HFF-Myc (cell line): Measurements from ENCODE around the gene KDELR1.
"Not testable (repeated sequence)": the region's sequence is repeated elsewhere in the genome, so short reads cannot be mapped to it uniquely, and the experiment has no call there.

ENCODE experiments used
- DNase-seq: peaks from one replicate; pipeline ENCODE4 v3.0.0-alpha.2; 2011; ENCODE audit warnings: low read depth; ENCODE audit errors: extremely low read depth
- H3K4me3 ChIP-seq: replicated peaks from 2 replicates; pipeline ENCODE4 v1.5.1; 2011; ENCODE audit warnings: low read depth, mild to moderate bottlenecking, control low read depth, low read length
- TF ChIP-seq, protein P1 (sequence below): IDR thresholded peaks from 2 replicates; pipeline ENCODE4 v1.5.1; 2012; ENCODE audit warnings: mild to moderate bottlenecking, low read depth, low read length, control low read depth; ENCODE audit errors: missing control alignments

The KDELR1 gene

DNA sequence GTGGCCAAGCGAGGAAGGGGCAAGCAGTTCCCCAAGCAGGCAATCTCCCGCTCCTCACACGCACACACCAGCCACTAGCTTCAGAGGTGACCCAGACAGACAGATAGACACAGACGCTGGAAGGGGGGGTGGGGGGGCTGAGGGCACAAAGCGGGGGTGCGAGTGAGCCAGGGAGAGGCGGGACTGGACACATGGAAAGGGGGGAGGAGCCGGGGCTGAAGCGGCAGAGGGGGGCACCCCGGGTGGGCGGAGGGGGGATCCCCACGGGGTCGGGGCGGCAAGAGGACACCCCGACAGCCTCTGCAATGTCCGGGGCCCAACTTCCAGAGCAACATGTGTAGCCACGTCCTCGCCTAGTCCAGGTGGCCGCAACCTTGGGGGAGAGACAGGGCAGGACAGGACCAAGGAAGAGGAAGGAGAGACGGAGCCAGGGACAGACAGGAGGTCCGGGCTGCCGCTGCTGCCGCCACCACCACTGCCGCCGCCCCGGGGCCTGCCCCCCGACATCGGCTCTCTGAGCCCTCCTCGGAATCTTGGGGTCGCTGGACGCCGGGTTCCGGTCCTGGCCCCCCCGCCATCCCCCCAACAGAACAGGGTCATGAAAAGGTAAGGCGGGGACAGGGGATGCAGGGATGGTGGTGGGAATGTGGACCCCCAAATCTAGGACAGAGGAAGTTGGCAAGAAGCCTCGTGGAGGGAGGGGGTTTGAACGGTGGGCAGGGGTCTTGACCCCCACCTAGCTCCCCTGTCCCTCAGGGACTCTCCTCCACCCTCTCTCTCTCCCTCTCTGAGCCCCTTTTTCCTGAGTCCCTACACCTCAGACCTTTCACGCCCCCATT, 3.2 kb upstream of the KDELR1 start:
- TF ChIP-seq, protein P1, sequence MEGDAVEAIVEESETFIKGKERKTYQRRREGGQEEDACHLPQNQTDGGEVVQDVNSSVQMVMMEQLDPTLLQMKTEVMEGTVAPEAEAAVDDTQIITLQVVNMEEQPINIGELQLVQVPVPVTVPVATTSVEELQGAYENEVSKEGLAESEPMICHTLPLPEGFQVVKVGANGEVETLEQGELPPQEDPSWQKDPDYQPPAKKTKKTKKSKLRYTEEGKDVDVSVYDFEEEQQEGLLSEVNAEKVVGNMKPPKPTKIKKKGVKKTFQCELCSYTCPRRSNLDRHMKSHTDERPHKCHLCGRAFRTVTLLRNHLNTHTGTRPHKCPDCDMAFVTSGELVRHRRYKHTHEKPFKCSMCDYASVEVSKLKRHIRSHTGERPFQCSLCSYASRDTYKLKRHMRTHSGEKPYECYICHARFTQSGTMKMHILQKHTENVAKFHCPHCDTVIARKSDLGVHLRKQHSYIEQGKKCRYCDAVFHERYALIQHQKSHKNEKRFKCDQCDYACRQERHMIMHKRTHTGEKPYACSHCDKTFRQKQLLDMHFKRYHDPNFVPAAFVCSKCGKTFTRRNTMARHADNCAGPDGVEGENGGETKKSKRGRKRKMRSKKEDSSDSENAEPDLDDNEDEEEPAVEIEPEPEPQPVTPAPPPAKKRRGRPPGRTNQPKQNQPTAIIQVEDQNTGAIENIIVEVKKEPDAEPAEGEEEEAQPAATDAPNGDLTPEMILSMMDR = no peak
- DNase-seq = no peak
- no peak overlapping the region; the same call in 1 of the 2 replicates for H3K4me3 ChIP-seq

DNA sequence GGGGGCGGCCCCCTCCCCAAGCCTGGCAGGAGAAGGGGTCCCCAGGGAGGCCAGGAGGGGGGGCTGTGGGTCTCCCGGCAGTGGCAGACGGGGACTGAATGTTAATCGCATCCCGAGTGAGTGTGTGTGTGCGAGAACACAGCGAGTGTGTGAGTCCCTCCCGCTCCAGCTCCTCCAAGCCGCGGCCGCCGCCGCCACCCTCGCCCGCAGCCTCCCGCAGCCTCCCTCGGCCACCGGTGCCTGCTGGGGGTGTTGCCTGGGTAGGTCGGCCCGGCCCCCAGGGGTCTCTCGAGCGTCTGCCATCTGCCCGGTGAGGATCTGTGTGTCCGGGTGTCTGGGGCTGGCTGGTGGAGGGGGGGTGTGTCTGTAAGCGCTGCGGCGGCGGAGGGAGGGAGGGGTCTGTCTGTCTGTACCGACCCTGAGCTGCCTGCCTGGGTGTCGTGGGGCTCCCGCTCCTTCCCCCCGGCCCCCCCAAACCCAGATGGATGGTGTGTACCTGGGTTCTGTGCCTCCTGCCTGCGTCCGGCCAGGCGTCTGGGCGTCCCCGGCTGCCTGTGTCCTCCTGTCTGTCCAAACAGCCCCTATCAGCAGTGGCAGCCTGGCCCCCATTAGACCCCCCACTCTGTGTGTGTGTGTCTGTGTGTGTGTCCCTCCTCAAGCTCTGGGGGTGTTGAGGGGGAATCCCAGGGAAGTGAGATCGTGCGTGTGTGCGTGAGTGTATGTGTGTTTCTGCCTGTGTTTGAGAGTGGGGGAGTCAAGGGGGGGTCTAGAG, 2.4 kb upstream of the KDELR1 start, which contains the start of gene GRIN2D:
Gene GRIN2D (plus strand): TSS at position 110 of the 772 bp plus-strand sequence. CDS start 4,725 bp downstream, outside the sequence.
- no peak for DNase-seq
- TF ChIP-seq, protein P1 = peak; percentile 6
- H3K4me3 ChIP-seq = peak within 1 kb of the TSS; percentile 15; the same call in 1 of the 2 replicates

DNA sequence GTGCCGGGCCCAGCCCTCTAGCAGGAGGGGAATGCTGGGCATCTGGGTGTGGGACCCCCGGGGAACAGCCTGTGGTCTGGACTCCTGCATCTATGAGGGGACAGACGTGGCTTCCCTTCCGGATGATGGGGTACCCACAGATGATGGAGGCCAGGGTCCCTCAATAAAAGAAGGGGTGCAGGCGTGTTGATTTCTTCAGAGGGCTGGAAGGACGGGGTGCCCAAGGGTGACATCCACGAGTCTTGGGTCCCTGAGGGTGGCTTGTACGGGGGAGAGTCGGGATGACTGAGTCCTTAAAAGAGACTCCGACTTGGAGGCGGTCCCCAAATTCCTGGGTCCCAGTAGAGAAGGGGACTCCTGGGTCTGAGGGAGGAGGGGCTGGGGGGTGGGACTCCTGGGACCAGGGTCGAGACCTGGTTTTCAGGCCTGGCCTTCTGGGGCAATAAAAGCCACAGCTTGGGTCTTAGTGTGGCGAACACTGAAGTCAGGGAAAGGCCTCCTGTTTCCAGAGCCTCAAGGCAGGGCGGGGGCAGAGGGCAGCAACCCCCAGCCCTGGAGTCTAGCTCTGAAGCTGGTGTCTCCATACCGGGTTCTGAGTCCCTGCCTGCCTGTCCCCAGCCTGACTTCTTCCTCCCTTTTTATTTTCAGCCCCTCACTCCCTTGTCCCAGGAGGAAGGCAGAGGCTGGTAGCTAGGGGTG, 1.7 kb upstream of the KDELR1 start:
- no peak overlapping the region for H3K4me3 ChIP-seq
- DNase-seq = no peak
- TF ChIP-seq, protein P1 = no peak

DNA sequence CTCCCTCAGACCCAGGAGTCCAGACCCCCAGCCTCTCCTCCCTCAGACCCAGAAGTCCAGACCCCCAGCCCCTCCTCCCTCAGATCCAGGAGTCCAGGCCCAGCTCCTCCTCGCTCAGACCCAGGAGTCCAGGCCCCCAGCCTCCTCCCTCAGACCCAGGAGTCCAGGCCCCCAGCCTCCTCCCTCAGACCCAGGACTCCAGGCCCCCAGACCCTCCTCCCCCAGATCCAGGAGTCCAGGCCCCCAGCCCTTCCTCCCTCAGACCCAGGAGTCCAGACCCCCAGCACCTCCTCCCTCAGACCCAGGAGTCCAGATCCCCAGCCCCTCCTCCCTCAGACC, 624 bp upstream of the KDELR1 start:
- H3K4me3 ChIP-seq = not testable (repeated sequence)

DNA sequence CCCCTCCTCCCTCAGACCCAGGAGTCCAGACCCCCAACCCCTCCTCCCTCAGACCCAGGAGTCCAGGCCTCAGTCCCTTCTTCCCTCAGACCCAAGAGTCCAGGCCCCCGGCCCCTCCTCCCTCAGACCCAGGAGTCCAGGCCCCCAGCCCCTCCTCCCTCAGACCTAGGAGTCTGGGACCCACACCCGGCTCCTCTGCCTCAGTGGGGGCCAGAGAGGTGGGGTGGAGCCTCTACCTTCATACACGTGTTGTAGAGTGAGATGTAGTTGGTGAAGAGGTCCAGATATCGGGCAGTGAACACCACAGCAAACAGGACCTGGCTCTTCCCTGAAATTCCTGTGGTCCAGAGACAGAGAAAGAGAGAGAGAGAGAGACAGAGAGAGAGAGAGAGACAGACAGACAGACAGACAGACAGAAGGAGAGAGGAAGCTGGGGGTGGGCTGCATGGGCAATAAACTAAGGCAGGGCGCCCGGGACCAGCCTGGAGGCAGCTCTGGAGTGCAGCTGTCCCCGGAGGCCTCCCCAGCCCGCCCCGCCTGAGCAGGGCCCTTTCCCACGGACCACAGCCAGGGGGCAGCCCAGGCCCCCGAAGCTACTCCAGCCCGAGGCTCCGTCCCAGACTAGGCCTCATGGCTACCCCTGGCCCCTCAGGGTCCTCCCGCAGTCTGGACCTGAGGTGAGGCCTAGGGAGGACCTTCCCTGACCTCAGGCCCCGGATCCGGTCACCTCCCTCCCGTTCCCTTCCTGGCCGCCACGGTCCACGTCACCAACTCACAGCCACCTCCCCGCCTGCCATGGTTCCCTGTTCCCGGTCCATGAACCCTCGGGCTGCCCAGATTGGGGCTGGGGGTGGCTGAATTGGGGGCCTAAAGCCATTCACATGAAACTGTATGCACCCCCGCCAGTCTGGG, 907 bp downstream of the KDELR1 start:
- peak overlapping the region; percentile 97 for H3K4me3 ChIP-seq
- DNase-seq = no peak
- TF ChIP-seq, protein P1 = peak; percentile 68

More for the DNA sequence above, 624 bp upstream of the KDELR1 start:
- not testable (repeated sequence) for DNase-seq

DNA sequence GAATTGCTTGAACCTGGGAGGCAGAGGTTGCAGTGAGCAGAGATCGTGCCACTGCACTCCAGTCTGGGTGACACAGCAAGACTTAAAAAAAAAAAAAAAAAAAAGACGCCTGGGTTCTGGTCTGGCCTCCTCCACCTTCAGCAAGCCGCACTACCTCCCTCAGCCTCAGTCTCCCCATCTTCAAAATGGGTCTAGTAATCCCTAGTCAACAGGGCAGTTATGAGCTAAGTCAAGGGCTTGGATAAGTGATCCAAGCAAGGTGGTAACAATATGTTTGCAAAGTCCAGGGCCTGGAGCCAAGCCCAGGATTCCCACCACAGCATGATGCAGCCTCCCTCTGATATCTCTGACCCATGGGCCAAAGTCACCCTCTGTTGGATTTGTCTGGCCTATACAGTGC, 4.4 kb downstream of the KDELR1 start:
- TF ChIP-seq, protein P1 = no peak
- no peak overlapping the region for H3K4me3 ChIP-seq
- DNase-seq = no peak
